PC-3 (cell line): ENCODE measurements around the gene LAIR1. TPM values are rescaled to one million over a fixed set of nuclear protein-coding genes. Genes with fewer than 3 reads are reported as not detected.

ENCODE experiments used
- ATAC-seq: fragments of 200-7000 bp; cut with Tn5 transposase; 2 replicates; pipeline ENCODE4 v1.9.1; 2020; ENCODE audit warnings: mild to moderate bottlenecking, moderate library complexity
- Bru-seq: library from RNA; stranded (reverse); fragments of 400-500 nt; gene quantifications from one replicate; lab custom pipeline; 2021; lab: Mats Ljungman, UMichigan
- BruChase-seq, 2 experiments: library from RNA; stranded (reverse); fragments of 400-500 nt; gene quantifications; one replicate each; lab custom pipeline; 2021; lab: Mats Ljungman, UMichigan
- BruUV-seq: library from RNA; stranded (reverse); fragments of 400-500 nt; replicated peaks from 2 replicates; lab custom pipeline; 2021; lab: Mats Ljungman, UMichigan
- CTCF ChIA-PET: fragments of 300-600 bp; sonication (Branson Sonifier 250); formaldehyde crosslinking; loops from one replicate; lab custom pipeline; 2022; ENCODE audit warnings: antibody characterized with exemption; lab: Charles Lee
- POLR2A ChIA-PET: fragments of 300-600 bp; sonication (Branson Sonifier 250); formaldehyde crosslinking; loops from one replicate; lab custom pipeline; 2022; ENCODE audit warnings: antibody characterized with exemption; ENCODE audit not compliant: unreplicated experiment; lab: Charles Lee
- DNase-seq: peaks from one replicate; pipeline ENCODE4 v3.0.0-alpha.2; 2015
- H2AFZ ChIP-seq: fragments of 300-600 bp; sonication (generic); 2 replicates; pipeline ENCODE4 v1.6.0; 2016; ENCODE audit warnings: antibody characterized with exemption, low read length
- H3F3A ChIP-seq: fragments of 300-600 bp; sonication (generic); one replicate; pipeline ENCODE4 v1.6.0; 2017; ENCODE audit warnings: antibody characterized with exemption, low read length, control low read depth, mild to moderate bottlenecking; ENCODE audit not compliant: unreplicated experiment
- H3K27ac ChIP-seq: fragments of 300-600 bp; sonication (generic); 2 replicates; pipeline ENCODE4 v1.5.1; 2016; ENCODE audit warnings: mild to moderate bottlenecking, low read length
- H3K27me3 ChIP-seq: fragments of 300-600 bp; sonication (generic); 2 replicates; pipeline ENCODE4 v1.6.1; 2016; ENCODE audit warnings: low read length, mixed read lengths
- H3K36me3 ChIP-seq: fragments of 300-600 bp; sonication (generic); 2 replicates; pipeline ENCODE4 v1.6.1; 2016; ENCODE audit warnings: low read depth, mixed run types, low read length, mixed read lengths
- H3K4me1 ChIP-seq: fragments of 300-600 bp; sonication (generic); 2 replicates; pipeline ENCODE4 v1.5.1; 2016; ENCODE audit warnings: low read length; ENCODE audit not compliant: insufficient read depth
- H3K4me2 ChIP-seq: fragments of 300-600 bp; sonication (generic); 2 replicates; pipeline ENCODE4 v1.6.0; 2016; ENCODE audit warnings: low read length
- H3K4me3 ChIP-seq: fragments of 300-600 bp; sonication (generic); 2 replicates; pipeline ENCODE4 v1.5.1; 2016; ENCODE audit warnings: mild to moderate bottlenecking, low read length, mixed read lengths
- H3K79me2 ChIP-seq: fragments of 300-600 bp; sonication (generic); 2 replicates; pipeline ENCODE4 v1.6.1; 2017; ENCODE audit warnings: low read length, mixed read lengths
- H3K9ac ChIP-seq: fragments of 300-600 bp; sonication (generic); 2 replicates; pipeline ENCODE4 v1.6.0; 2016; ENCODE audit warnings: mild to moderate bottlenecking, low read length
- H3K9me2 ChIP-seq: fragments of 300-600 bp; sonication (generic); replicated peaks from 2 replicates; pipeline ENCODE4 v1.6.1; 2016; ENCODE audit warnings: mixed run types, low read length, mixed read lengths
- H3K9me3 ChIP-seq: fragments of 300-600 bp; sonication (generic); 2 replicates; pipeline ENCODE4 v1.6.1; 2016; ENCODE audit warnings: low read length, mixed read lengths
- H4K20me1 ChIP-seq: fragments of 300-600 bp; sonication (generic); 2 replicates; pipeline ENCODE4 v1.6.1; 2016; ENCODE audit warnings: low read length, mixed read lengths
- EZH2 ChIP-seq: fragments of 300-600 bp; sonication (generic); IDR thresholded peaks from one replicate; pipeline ENCODE4 v1.6.1; 2017; ENCODE audit warnings: antibody characterized with exemption, mild to moderate bottlenecking, low read length; ENCODE audit not compliant: unreplicated experiment
- EZH2phosphoT487 ChIP-seq: fragments of 300-600 bp; sonication (generic); IDR thresholded peaks from 2 replicates; pipeline ENCODE4 v1.6.1; 2018; ENCODE audit warnings: mild to moderate bottlenecking, antibody characterized with exemption, low read length, borderline replicate concordance
- intact Hi-C: fragments of 100-400 bp; cut with micrococcal nuclease; formaldehyde crosslinking; loops from 2 replicates; pipeline ENCODE4 v1.9.0; 2023
- long read RNA-seq: library from polyadenylated mRNA; unstranded; transcript quantifications from one replicate; pipeline ENCODE4 v2.0.0, GENCODE V29; 2021; ENCODE audit not compliant: unreplicated experiment
- total RNA-seq: library from RNA; depleted of rRNA; stranded (reverse); fragments of >200 nt; gene quantifications from 2 replicates; pipeline ENCODE4 v1.2.3, GENCODE V29; 2014; rRNA removed
- TF ChIP-seq, protein P1 (sequence below): fragments of 300-600 bp; sonication (generic); conservative IDR thresholded peaks from 2 replicates; pipeline ENCODE4 v1.5.1; 2017; ENCODE audit warnings: antibody characterized with exemption, low read depth, mild to moderate bottlenecking, low read length

Gene LAIR1, protein sequence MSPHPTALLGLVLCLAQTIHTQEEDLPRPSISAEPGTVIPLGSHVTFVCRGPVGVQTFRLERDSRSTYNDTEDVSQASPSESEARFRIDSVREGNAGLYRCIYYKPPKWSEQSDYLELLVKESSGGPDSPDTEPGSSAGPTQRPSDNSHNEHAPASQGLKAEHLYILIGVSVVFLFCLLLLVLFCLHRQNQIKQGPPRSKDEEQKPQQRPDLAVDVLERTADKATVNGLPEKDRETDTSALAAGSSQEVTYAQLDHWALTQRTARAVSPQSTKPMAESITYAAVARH
- total RNA-seq, result not detected in 2 replicates
- not detected for Bru-seq, nascent RNA
- not detected for BruChase-seq, experiment 1, labeled RNA remaining after a 6-hour chase
- not detected for BruChase-seq, experiment 2, labeled RNA remaining after a 2-hour chase
- long read RNA-seq, result 0 reads

DNA sequence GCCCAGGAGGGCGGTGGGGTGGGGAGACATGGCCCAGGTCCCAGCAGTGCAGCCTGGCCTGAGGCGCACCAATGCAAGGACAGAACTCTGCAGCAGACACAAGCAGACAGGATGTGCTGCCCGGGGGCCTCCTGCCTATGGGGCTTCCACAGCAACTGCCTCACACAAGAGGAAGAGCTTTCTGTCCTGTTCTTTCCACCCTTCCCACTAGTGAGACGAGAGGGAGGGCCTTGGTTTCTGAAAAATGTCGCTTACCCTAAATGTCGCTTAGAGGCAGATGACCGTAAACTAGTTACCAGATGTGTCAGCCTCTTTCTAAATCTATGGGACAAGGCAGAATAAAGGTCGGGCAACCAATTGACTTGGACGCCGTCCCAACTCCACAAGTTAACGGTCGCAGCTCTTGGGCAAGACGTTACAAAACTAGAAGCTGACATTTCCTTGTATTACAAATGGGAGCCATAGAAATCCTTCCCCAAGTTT is at the start of gene LAIR1:
LAIR1 (minus strand) TSS at position 157 of the 483 bp plus-strand sequence; CDS start at position 30, 127 bp downstream.
- CTCF ChIA-PET, result no interaction called here

DNA sequence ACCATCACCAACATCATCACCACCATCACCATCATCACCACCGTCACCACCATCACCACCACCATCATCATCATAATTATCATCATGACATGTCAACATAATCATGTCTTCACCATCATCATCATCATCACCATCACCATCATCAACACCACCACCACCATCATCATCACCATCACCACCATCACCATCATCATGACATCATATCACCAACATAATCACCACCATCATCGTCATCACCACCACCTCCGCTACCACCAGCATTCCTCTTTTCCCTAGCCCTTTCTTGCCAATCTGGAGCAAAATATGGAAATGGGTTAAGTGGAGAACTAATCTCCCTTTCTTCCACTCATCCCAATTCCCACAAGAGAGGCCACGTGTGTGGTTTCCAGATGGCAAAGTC is 49.4 kb upstream of the LAIR1 start:
- Histone ChIP-seq H2AFZ (no peak overlapping the region), H3K4me2 (no peak overlapping the region), H3K79me2 (no peaks in the 10 kb centered on the region), H3K27me3 (peaks cover 17% of the 10 kb centered on the region), H3K9me3 (no peaks in the 10 kb centered on the region), H3K36me3 (no peaks in the 10 kb centered on the region), H3K4me3 (no peak overlapping the region), H3K4me1 (no peaks in the 10 kb centered on the region), H3K27ac (no peak overlapping the region), H3F3A (no peaks in the 10 kb centered on the region), H3K9ac (no peak overlapping the region), H4K20me1 (no peaks in the 10 kb centered on the region), H3K9me2 (no peaks in the 10 kb centered on the region)
- intact Hi-C loops, result no loop called here
- no peak for TF ChIP-seq EZH2phosphoT487
- TF ChIP-seq EZH2, result no peak
- TF ChIP-seq, protein P1, sequence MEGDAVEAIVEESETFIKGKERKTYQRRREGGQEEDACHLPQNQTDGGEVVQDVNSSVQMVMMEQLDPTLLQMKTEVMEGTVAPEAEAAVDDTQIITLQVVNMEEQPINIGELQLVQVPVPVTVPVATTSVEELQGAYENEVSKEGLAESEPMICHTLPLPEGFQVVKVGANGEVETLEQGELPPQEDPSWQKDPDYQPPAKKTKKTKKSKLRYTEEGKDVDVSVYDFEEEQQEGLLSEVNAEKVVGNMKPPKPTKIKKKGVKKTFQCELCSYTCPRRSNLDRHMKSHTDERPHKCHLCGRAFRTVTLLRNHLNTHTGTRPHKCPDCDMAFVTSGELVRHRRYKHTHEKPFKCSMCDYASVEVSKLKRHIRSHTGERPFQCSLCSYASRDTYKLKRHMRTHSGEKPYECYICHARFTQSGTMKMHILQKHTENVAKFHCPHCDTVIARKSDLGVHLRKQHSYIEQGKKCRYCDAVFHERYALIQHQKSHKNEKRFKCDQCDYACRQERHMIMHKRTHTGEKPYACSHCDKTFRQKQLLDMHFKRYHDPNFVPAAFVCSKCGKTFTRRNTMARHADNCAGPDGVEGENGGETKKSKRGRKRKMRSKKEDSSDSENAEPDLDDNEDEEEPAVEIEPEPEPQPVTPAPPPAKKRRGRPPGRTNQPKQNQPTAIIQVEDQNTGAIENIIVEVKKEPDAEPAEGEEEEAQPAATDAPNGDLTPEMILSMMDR, result no peak
- POLR2A ChIA-PET, result no interaction called here
- ATAC-seq (no peak), DNase-seq (no peak)
- CTCF ChIA-PET, result no interaction called here
- BruUV-seq, result no TSS peak

More for the DNA sequence above, at the start of gene LAIR1:
- no peak within 1 kb of the TSS for H2AFZ ChIP-seq
- H3F3A ChIP-seq, result no peaks in the 10 kb centered on the region
- no peaks in the 10 kb centered on the region for H3K79me2 ChIP-seq
- H3K36me3 ChIP-seq, result no peaks in the 10 kb centered on the region
- intact Hi-C loops, result no loop called here
- no peak within 1 kb of the TSS for H3K9ac ChIP-seq
- no peak for DNase-seq
- H3K27me3 ChIP-seq, result peaks cover 57% of the 10 kb centered on the region
- no peaks in the 10 kb centered on the region for H3K9me2 ChIP-seq
- ATAC-seq, result no peak
- no peak within 1 kb of the TSS for H3K4me2 ChIP-seq
- BruUV-seq, result no TSS peak
- no peaks in the 10 kb centered on the region for H3K4me1 ChIP-seq
- H3K27ac ChIP-seq, result no peak within 1 kb of the TSS
- H3K9me3 ChIP-seq, result no peaks in the 10 kb centered on the region
- H3K4me3 ChIP-seq, result no peak within 1 kb of the TSS
- TF ChIP-seq EZH2phosphoT487 (no peak), EZH2 (no peak)
- TF ChIP-seq, protein P1, result no peak
- H4K20me1 ChIP-seq, result no peaks in the 10 kb centered on the region
- POLR2A ChIA-PET, result no interaction called here

DNA sequence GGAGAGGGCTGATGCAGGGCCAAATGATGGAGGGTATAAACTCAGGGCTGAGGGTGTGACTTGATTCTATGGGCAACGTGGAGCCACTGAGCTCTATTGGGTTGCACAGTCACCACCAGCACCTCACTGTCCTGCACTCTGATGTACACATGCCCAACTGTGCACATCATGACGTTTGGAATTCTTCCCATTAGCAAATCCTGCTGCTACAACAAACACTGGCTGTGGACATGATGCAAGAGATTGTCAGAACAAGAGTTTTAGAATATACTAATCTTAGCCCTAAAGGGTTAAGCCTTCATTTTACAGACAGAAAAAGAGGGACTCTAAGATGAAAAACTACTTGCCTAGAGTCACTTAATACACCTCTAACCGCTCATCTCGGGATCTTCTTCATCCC is 48.1 kb upstream of the LAIR1 start:
- no TSS peak for BruUV-seq
- no peak for ATAC-seq
- Histone ChIP-seq H3K27me3 (peaks cover 19% of the 10 kb centered on the region), H3K4me3 (no peak overlapping the region), H3K27ac (no peak overlapping the region), H3K36me3 (no peaks in the 10 kb centered on the region), H3K79me2 (no peaks in the 10 kb centered on the region), H4K20me1 (no peaks in the 10 kb centered on the region), H3K9me3 (no peaks in the 10 kb centered on the region), H2AFZ (no peak overlapping the region), H3K4me2 (no peak overlapping the region), H3F3A (no peaks in the 10 kb centered on the region), H3K9me2 (no peaks in the 10 kb centered on the region), H3K9ac (no peak overlapping the region), H3K4me1 (no peaks in the 10 kb centered on the region)
- CTCF ChIA-PET, result no interaction called here
- DNase-seq, result no peak
- POLR2A ChIA-PET, result no interaction called here
- intact Hi-C loops, result no loop called here
- TF ChIP-seq, protein P1, result no peak
- no peak for TF ChIP-seq EZH2phosphoT487
- no peak for TF ChIP-seq EZH2
